HCT116 (cell line): ENCODE data around the gene SCGB2A2.

ENCODE experiments used
- CTCF ChIP-seq, 3 experiments: fragments of 200-600 bp in 1 of 3; sonication (generic) in 1 of 3; IDR thresholded peaks in 2 of 3; conservative IDR thresholded peaks in 1 of 3; 2 replicates each; pipeline ENCODE4 v1.5.1; 2012 to 2017; ENCODE audit warnings: low read depth in 2 of 3, low read length in 2 of 3, antibody characterized with exemption in 1 of 3, borderline replicate concordance in 1 of 3, control low read depth in 1 of 3, mild to moderate bottlenecking in 1 of 3, mixed read lengths in 1 of 3, mixed run types in 1 of 3, moderate library complexity in 1 of 3; ENCODE audit not compliant: insufficient read depth in 1 of 3
- JUND ChIP-seq: IDR thresholded peaks from 2 replicates; pipeline ENCODE4 v1.6.1; 2012
- POLR2A ChIP-seq: IDR thresholded peaks from 2 replicates; pipeline ENCODE4 v1.7.0; 2011; ENCODE audit warnings: borderline replicate concordance; ENCODE audit not compliant: insufficient read depth, insufficient read length; ENCODE audit errors: extremely low read depth

GRCh38 chr11:62322524-62322923 is 52.6 kb downstream of the SCGB2A2 start:
- no peak for TF ChIP-seq JUND
- TF ChIP-seq CTCF (IDR thresholded peaks at IDR 0.05 in 2 of 3, conservative IDR thresholded peaks at IDR 0.05 in 1 of 3; ENCODE audit: borderline replicate concordance in 1 of 3, insufficient read depth in 1 of 3, low read depth in 2 of 3, low read length in 2 of 3), result no peak
- no peak for TF ChIP-seq POLR2A
